GM19023 (cell line): ENCODE data around the gene PPARGC1A.

Experiments
- ATAC-seq: cut with Tn5 transposase; IDR thresholded peaks from one replicate; pipeline ENCODE4 v1.9.1; 2021; ENCODE audit warnings: mild to moderate bottlenecking, moderate library complexity; ENCODE audit not compliant: unreplicated experiment

The PPARGC1A gene

DNA sequence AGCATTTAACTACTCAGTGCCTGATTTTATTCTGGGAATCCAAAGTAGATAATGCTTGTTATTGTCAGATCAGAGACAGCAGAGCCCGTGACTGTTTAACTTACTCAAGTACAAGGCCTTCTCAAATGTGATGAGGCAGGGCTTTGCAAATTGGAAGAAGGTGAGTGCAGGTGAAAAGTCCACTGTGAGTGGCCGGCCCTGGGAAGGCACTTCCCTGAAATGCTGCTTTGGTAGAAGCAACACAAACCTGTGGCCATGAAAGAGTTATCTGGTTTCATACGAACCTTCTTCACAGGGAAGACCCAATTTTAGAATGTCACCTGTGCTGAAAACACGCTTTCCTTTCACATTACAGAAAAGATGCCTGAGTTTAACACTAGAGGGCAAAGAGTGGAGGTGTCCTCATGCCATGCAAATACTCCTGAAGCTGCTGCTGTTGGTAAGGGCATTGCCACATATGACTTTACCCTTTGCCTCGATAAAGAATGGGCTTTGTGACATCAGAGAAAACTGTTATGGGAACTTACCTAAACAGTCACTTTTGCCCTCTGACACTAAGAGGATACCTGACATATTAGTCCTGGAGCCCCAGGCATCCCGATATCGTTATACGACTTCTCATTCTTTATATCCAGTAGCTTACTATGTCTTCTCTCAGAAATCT is 8.0 kb downstream of the PPARGC1A start:
- no peak for ATAC-seq

DNA sequence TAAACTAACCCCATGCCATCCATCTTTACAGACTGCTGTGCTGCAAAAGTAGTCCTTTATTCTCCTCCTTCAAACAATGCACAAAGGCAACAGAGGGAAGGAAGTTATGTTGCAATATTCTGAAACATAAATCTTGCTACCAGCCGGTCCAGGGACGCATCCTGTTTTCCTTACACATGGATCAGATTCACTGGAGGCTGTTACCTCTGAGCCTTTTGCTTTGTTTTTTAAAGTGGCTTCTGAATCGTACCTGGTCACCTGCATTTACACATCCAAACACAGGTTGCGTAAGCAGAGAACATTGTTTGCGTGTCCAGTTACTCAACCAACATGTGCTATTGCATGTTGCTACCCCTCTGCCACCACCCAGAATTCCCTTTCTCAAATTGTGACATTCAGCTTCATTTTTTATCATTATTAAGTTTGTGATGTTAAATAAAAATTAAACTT is 8.8 kb downstream of the PPARGC1A start:
- ATAC-seq: no peak

DNA sequence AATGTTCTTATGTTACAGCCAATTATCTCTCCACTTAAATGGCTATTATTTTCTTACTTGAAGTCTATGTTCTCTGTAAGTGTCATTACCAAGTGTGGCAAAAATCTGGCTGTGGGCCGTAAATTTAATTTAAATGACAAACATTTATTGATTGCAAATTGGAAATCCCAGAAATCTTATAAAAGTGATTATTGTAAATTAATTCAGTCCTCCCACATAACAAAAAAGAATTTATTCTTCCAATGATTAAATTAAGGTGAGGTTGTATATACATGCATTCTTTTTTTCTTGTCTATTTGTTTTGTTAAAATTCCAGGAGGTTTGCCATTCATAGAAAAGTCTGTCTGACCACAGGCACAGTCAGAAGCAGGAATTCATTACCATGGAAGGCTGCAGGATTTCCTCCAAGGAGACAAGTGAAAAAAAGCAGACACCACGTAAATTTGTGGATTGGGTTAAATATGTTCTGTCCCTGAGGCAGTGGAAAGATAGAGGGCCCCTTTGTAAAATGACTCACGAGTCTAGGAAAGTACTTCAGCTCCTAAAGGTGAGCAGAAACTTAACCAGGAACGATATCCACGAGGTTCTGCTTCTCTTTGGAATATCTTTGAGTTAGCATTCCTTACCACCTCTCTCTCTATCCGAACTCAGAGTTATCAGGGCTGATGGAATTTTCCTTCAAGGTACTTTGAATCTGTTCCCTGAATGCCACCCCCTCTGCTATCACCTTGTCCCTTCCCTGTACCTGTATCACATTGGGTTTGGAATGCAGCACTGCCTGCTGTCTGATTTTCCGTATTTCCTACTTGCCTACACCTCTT is 10.7 kb downstream of the PPARGC1A start:
- ATAC-seq: no peak

DNA sequence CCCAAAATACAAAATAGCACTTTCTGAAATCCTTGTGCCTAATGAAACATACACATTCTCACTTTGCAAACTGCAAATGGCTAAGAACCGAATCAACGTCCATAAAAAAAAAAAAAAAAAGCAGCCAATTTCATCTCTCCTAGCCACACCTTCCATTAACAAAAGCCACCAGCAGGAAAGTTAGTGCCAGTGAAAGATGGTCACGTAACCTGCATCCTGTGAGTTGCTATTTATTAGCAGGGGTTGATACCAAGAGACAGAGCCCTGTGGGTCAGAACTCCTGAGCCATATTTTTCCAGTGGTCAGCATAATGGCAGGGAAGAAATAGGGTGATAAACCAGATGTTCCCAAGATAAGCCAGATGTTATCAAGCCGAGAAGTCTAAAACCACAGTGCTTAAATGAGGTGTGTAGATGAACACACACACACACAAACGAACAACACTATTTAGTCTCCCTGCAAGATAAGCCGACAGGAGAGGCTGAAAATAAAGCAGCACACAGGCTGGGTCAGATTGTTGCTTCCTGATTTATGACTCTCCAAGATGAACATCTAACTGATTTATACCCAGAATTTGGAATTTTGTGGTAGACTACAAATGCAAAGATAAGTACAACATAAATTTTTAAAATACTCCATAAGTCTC is 11.5 kb downstream of the PPARGC1A start:
- no peak for ATAC-seq

DNA sequence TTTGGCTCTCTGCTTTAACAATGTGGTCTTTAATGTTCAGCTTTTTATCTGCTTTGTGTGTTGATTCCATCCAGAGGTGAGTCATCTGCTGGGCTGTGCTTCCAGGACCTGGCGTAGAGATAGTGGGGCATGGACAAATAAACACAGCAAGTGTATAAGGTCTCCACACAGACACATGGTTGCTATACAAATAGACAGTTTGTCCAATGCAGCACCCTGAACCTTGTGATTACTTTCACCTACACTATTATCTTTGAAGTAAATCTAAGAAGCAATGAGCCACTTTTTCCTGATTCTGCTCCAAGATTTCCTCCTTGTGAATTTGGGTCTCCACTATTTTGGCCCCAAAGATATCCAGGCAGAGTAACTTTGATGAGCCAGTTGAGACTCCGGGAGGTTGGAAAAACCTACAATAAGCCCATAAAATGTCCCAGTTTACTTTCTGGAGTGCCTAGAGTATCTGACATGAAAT is 12.1 kb downstream of the PPARGC1A start:
- no peak for ATAC-seq

DNA sequence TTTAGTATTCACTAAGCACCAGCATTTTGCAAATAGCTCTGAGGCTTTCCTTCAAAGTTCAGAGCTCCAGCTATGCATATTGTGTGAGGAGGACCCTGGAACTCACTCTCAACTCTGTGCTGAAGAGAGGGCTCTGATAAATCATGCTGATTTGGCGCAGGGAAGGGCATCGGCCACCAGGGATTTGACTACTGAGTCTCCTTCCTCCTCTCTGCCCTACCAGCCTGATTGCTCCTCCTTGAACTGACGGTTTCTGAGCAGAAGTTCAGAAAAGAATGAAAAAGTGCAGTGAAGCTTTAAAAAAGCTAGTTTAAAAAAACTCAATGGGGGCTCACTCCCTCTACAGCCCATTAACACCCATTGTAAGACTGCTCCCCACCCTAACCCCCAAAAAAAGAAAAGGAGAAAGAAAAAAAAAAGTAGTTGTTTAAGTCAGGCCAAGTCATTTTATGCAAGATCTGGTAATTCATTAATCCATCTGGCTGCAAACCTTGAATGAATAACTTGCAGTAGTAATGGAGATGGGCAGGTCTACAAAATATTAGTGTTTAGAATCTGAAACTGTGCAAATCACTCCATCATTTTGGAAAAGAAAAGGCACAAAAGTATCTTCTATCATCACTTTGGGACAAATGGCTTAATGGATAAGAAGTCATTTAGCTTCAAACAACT is 13.3 kb downstream of the PPARGC1A start:
- no peak for ATAC-seq

DNA sequence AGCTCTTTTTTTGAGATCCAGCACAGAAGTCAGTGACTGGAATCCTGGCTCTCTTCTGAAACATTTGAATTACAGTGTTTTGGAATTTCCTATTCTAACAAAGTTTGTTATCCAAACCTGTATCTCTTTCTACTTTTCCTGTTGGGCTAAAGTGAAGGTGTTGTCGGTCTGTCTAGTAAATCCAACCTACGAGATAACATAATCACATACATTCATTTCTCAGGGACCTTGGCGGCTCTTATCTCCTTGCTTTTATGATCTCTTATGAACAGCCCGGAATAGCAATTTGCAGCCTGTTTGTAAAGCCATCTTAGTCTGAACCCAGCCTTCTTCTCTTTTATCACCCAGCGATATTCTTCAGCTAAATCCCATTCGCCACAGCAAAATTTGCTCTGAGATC is 14.5 kb downstream of the PPARGC1A start:
- no peak for ATAC-seq

DNA sequence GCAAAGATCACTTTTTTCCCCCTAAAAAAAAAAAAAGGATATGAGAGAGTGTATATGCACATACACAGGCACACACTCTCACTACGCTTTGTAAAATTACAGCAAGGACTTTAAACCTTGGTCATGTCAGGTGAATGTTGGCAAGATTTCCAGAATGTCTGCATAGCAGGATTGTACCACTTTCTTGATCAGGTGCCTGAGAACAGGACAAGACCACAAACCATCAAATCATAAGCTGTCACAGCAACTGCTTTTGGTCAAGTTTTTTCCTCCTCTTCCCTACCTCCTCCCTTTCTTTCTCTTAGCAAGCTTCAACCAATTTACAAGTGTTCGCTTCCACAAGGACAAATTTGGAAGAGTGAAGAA is 15.3 kb downstream of the PPARGC1A start:
- ATAC-seq: no peak

DNA sequence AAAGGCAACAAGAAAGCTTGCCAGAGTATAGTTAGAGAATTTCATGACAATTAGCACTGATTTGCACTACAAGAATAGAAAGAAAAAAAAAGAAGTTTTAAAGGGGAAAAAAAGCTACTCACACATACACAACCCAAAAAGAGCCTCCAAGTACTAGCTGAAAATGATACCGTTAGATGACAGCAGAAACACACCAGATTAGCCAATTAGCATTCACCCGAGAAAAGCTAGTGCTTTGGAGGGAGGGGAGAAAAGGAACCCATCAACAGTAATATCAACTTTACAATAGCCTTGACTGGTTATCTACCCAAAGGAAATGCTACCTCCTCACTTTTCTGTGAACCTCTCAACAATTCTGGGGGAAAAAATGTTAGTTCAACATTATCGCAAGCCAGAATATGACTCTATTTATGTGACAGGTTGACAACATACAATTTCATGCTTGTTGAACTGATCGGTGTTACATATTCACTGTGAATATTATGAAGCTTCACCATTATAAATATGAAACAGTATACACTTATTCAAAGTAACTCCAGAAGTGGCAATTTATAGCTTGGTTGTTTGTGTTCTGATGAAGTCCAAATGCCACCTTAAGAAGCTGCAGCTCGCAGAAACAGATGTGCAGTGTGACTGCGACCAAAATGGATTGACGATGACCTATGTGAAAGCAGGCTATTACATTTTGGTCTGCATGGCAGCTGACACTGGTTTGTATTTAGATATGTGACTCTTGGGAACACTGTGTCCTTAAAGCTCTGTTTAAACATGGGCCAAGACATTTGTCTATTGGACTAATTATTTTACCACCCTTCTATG is 15.9 kb downstream of the PPARGC1A start:
- ATAC-seq: no peak

DNA sequence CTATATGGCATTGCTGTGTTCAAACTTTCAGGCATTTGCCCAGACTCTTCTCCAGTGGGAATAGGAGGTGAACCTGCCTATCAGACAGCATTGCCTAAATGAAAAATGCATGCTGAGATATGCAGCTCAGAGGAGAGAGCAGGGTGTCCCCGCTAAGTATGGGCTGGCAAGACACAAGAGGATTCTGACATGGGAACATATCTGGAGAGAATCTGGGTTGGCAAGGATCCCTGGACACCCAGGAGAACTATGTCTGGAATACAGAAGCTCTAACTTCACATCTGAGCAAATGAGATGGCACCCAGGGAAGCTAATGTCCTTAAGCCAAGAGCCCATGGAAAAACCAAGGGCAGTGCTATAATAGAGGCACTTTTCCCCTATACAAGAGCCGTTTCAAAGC is 18.4 kb downstream of the PPARGC1A start:
- no peak for ATAC-seq

DNA sequence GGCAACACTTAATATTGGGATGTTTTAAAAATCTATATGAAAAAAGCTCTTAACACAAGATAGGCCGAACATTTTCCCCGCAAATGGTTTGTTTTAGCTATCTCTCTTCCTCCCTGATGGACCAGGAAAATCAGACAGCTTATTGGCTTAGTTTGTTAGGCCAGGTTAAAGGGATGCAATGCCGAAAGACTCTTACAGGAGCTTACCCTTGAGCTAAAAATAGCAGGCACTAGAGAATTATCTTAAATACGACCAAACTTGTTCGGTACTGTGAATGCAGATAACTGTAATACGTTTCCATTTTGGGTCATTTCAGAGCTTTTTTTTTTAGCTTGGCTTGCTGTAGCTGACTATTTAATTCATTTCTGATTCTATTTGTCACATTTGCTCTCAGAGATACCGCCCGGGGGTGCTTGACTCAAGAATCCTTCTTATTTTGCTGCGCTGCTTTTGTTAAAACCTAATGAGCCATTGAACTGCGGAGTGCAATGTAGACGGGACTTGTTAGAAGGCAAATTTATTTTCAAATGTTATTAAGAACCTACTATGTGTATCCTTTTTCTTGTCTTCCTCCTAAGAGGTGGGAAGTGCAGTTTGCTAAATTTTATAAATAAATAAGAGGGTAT is 23.3 kb downstream of the PPARGC1A start:
- ATAC-seq: no peak

DNA sequence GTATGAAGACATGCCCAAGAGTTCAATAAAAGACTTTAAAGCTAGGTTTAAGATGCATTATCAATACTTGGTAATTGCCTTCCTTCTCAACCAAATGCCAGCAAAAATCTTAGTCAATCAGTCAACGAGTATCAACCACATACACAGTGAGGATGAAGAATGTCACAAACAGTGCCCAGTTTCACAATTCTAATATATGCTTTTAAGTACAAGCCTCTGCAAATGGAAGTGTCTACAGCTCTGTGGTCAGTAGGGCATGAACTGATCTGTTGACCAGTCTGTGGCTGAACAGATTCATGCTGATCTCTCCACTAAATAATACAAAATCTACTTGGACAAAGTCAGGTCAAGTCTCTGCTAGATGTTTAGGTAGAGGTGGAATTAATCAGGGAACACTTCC is 27.9 kb downstream of the PPARGC1A start:
- no peak for ATAC-seq

DNA sequence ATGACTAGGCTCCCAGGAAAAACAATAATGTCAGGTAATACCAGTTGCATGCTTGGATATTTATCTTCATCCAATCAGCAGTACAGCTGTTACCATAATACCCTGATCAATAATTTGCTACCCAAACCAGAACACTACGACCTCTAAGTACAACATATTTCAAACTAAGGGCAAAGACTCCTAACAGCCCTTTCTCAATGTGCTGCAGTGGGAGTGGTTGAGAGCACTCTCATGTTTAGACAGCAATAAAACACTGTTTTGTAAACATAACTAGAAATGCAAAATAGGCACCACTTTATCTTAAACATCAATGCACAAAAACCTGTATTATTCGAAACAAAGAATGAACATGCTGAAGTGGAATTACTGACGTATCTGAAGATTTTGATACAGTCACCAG is 28.9 kb downstream of the PPARGC1A start:
- no peak for ATAC-seq

DNA sequence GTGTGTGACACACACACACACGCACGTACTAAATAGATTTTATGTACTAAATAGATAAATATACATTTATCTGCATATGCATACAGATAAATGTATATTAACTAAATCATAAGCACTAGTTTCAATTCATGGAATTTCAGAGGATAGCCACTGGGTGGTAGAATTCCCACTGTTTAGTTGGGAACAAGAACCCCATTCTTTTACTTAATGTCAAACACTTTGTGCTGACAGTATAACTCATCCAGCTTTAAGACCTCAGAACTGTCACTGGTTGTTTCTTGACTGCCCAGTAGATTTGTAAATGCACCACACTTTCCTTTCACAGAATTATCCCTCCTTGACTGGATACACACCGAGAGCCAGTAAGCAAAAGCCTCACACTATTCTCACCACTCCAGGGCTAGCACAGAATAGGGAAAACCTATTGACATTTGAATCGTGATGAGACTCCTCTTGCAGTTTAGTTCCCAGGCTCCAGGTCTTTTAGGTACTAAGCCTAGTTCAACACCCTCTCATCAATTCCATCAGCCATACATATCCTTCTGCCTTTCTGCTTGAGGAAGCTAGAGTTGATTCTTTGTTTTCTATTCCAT is 32.4 kb downstream of the PPARGC1A start:
- ATAC-seq: no peak

DNA sequence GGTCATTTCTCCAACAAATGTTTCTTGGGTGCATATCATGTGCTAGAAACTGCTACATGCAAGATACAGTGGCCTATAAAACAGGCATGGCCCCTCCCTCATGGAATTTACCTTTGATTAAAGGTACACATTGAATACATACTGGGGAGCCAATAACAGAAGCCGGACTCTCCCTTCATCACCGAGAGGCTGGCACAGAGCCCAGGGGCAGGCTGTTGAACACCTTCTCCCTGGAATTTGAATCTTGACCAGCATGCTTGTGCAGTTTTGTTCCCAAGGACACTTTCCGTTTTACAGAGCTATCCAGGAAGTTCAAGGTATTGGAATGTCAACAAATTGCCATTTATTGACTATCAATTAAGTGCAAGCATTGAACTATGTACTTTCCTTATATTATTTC is 33.2 kb downstream of the PPARGC1A start:
- no peak for ATAC-seq

DNA sequence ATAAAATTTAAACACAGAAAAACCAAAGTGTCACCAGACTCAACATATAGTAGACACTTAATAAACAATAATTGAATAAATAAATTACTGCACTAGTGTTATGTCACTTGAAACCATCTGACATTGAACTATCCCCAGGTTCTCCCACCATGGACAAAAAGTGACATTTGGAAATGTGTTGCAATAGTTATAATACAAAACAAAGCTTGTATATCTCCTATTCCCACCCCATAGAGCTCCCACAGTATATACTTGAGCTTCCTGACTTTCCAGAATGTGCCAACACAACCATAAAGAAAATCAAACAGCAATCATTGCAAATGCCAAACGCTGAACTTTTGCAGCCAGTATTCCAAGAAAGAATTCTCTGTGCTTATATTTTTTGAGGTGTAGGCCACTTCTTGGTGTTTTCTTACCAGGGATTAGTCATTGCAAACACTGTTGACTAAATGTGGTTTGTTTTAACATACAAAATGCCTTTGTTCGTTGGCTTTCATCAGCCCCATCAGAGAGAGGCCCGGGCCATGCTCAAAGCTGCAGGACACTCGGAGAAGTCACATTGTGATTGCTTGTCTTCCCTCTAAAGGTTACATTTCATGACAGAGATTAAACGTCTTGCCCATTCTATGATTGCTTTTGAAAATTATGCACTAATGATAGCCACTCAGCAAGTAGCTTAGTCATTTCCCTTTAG is 33.8 kb downstream of the PPARGC1A start:
- no peak for ATAC-seq

DNA sequence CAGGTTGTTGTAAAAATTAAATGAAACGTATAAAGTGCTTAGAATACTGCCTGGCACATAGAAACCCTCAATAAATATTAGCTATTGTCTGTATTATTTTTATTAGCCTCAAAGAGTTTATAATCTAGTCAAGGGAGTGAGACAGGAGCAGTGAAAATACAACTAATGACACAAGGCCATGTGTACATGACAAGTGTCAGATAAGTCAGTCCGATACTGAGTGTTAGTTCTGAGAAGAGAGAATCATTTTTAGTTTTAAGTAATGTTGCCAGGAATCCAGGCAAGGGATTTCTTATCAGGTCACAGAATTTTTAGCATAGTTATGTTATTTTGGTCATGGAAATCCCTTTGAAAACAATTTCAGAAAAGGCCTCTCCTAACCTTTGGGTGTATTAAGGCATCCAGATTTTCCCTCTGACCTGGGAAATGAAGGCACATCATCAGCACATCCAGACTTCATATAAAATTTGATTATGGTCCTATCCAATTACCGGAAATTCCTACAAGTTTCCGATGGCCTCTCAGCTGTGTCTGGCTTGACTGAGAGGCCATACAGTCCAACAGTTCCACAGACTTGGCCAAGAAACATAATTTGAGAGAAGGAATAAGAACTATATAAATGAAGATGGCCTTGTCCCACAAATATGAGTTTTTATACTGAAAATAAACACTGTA is 35.7 kb downstream of the PPARGC1A start:
- ATAC-seq: no peak

DNA sequence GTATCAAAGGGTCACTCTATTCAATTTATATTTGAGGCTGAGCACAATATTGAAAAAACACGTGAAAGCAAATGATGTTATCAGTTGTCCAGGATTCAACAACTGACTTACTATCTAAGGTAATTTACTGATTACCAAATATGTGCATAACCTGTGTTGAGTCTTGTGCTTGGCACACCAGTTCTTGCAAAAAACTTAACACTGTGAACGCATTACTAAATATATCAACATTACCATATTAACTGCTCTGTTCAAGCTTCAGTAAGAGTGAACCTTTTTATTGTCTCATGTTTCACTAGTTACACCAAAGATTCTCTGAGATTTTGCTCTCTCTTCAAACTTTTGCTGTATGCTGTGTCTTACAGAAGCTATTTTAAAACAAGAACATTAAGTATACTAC is 38.4 kb downstream of the PPARGC1A start:
- no peak for ATAC-seq

DNA sequence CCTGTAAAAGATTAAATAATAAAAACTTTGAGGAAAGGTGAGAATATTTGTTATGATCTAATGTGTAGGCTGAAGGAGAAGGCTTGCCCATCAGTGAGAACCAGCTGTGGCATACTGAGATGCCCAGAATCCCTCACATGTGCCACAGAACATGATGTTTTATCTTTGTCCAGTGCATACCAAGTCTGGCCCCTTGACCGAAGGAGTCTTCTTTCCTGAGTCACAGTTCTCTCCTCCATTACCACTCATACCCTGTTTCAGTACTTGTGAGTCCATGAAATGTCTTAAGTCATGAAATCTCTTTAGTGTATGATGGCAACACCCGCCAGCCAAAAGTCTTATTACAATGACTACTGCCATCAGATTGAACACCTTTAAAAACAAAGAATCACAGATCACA is 42.7 kb downstream of the PPARGC1A start:
- no peak for ATAC-seq
